ENCODE measurements around the gene FZD1. TPM values are rescaled to one million over a fixed set of nuclear protein-coding genes. Genes with fewer than 3 reads are reported as not detected.
A peak's percentile ranks its signal among the peaks of the same experiment; 100 is the strongest.

FZD1 gene
- total RNA-seq, 1 donor from 2014 or later: 8.4 TPM

DNA sequence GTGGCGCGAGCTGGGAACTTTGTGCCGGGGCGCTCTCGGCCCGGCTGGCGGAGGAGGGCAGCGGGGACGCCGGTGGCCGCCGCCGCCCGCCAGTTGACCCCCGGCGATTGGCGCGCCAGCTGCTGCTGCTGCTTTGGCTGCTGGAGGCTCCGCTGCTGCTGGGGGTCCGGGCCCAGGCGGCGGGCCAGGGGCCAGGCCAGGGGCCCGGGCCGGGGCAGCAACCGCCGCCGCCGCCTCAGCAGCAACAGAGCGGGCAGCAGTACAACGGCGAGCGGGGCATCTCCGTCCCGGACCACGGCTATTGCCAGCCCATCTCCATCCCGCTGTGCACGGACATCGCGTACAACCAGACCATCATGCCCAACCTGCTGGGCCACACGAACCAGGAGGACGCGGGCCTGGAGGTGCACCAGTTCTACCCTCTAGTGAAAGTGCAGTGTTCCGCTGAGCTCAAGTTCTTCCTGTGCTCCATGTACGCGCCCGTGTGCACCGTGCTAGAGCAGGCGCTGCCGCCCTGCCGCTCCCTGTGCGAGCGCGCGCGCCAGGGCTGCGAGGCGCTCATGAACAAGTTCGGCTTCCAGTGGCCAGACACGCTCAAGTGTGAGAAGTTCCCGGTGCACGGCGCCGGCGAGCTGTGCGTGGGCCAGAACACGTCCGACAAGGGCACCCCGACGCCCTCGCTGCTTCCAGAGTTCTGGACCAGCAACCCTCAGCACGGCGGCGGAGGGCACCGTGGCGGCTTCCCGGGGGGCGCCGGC, 870 bp downstream of the FZD1 start:
- DNase-seq (ENCODE audit: extremely low read depth, low read depth, low spot score): no peak

DNA sequence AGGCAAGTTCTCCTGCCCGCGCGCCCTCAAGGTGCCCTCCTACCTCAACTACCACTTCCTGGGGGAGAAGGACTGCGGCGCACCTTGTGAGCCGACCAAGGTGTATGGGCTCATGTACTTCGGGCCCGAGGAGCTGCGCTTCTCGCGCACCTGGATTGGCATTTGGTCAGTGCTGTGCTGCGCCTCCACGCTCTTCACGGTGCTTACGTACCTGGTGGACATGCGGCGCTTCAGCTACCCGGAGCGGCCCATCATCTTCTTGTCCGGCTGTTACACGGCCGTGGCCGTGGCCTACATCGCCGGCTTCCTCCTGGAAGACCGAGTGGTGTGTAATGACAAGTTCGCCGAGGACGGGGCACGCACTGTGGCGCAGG, 1.4 kb downstream of the FZD1 start:
- no peak for DNase-seq (ENCODE audit: extremely low read depth, low read depth, low spot score)

DNA sequence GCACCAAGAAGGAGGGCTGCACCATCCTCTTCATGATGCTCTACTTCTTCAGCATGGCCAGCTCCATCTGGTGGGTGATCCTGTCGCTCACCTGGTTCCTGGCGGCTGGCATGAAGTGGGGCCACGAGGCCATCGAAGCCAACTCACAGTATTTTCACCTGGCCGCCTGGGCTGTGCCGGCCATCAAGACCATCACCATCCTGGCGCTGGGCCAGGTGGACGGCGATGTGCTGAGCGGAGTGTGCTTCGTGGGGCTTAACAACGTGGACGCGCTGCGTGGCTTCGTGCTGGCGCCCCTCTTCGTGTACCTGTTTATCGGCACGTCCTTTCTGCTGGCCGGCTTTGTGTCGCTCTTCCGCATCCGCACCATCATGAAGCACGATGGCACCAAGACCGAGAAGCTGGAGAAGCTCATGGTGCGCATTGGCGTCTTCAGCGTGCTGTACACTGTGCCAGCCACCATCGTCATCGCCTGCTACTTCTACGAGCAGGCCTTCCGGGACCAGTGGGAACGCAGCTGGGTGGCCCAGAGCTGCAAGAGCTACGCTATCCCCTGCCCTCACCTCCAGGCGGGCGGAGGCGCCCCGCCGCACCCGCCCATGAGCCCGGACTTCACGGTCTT, 1.9 kb downstream of the FZD1 start:
- no peak for DNase-seq (ENCODE audit: extremely low read depth, low read depth, low spot score)

DNA sequence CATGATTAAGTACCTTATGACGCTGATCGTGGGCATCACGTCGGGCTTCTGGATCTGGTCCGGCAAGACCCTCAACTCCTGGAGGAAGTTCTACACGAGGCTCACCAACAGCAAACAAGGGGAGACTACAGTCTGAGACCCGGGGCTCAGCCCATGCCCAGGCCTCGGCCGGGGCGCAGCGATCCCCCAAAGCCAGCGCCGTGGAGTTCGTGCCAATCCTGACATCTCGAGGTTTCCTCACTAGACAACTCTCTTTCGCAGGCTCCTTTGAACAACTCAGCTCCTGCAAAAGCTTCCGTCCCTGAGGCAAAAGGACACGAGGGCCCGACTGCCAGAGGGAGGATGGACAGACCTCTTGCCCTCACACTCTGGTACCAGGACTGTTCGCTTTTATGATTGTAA, 2.5 kb downstream of the FZD1 start:
- DNase-seq (ENCODE audit: extremely low read depth, low read depth, low spot score): no peak

DNA sequence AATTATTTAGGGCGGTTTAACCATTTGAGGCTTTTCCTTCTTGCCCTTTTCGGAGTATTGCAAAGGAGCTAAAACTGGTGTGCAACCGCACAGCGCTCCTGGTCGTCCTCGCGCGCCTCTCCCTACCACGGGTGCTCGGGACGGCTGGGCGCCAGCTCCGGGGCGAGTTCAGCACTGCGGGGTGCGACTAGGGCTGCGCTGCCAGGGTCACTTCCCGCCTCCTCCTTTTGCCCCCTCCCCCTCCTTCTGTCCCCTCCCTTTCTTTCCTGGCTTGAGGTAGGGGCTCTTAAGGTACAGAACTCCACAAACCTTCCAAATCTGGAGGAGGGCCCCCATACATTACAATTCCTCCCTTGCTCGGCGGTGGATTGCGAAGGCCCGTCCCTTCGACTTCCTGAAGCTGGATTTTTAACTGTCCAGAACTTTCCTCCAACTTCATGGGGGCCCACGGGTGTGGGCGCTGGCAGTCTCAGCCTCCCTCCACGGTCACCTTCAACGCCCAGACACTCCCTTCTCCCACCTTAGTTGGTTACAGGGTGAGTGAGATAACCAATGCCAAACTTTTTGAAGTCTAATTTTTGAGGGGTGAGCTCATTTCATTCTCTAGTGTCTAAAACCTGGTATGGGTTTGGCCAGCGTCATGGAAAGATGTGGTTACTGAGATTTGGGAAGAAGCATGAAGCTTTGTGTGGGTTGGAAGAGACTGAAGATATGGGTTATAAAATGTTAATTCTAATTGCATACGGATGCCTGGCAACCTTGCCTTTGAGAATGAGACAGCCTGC, 3.1 kb downstream of the FZD1 start:
- DNase-seq (ENCODE audit: extremely low read depth, low read depth, low spot score): no peak

DNA sequence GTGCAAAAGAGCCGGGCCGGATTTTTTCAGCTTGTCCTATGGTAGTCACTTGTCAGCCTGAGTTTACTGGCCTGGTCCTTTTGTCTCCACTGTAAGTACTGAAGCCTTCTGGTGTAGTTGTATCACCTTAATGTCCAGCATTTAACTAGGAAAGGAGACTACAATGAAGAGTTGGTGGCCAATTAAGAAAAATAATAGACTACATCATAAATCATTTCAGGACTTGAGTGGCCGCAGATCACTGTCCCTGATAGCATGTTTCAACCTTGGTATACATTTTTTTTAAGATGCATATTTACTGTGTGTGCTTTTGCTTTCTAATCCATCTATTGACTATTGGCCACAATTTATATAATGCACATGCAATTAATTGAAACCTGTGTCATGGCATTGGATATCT, 6.1 kb downstream of the FZD1 start:
- no peak for DNase-seq (ENCODE audit: extremely low read depth, low read depth, low spot score)

DNA sequence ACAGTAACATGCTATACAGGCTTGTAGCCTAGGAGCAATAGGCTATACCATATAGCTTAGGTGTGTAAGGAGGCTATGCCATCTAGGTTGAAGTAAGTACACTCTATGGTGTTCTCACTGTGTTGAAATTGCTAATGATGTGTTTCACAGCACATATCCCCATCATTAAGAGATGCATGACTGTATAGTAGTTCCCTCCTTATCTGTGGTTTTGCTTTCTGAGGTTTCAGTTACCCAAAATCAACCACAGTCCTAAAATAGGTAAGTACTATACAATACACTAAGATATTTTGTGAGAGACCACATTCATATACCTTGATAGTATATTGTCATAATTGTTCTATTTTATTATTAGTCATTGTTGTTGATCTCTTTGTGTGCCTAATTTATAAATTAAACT, 12.7 kb downstream of the FZD1 start:
- no peak for DNase-seq (ENCODE audit: extremely low read depth, low read depth, low spot score)

DNA sequence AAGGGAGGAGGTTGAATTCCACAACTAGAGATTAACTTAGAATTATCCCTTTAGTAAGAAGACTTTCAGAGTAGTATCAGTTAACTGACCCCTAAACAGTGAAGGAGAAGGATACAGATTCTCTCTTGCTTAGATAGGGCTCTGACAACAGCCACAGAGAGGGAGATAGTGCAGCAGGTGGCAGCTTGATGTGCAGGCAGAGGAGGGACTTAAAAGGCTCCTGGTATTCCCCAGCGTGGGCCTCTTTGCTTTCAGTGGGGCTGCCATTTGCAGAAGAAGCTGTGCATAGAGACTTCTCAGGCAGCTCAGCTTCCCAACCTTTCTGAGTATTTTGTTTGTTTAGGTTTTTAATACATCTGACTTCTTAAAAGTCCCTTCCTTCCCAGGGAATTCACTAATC, 16.0 kb downstream of the FZD1 start:
- DNase-seq (ENCODE audit: extremely low read depth, low read depth, low spot score): no peak

DNA sequence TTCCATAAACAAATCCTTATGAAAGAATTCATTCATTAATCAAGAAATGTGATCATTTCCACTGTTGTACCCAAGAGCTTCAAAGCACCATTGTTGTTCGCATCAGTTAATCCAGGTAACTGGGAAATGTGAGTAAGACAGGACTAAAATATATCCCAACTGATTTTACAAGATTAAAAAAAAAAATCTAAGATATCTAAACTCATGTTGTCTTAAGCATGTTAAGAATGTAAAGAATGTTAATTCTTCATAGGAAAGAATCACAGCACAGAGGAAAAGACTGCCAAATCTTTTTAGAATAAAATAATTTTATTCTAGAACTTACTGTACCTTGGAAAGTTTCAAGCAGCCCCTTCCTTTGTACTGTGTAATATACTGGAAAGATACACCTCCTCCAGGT, 16.4 kb downstream of the FZD1 start:
- DNase-seq (ENCODE audit: extremely low read depth, low read depth, low spot score): no peak

DNA sequence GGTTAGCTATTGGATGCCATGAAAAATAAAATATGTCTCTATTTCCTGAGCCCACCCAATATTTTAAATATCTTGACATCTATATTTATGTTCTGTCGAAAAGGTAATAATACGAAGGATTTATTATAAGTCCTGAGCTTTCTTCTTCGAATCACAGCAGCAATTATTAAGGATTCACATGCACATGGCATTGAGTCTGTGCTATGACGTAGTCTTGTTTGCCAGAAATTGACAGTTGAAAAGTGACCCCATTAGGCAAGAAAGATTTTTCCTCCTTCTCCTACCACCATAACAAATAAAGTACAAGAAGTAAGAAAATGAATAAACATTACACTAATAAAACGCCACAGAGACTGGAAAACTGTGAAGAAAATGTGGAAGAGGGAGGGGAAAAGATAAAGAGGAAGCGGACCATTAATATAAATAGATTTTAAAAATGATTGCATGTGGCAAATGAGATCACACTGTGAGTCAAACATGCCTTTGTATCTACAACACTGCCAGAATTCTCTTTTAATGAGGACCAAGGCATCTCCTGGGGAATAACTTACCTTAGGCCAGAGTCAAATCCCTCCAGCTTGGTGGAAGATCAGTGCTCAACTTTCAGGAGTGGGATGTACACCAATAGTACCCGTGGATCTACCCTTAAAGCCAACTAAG, 21.6 kb downstream of the FZD1 start:
- no peak for DNase-seq (ENCODE audit: extremely low read depth, low read depth, low spot score)

DNA sequence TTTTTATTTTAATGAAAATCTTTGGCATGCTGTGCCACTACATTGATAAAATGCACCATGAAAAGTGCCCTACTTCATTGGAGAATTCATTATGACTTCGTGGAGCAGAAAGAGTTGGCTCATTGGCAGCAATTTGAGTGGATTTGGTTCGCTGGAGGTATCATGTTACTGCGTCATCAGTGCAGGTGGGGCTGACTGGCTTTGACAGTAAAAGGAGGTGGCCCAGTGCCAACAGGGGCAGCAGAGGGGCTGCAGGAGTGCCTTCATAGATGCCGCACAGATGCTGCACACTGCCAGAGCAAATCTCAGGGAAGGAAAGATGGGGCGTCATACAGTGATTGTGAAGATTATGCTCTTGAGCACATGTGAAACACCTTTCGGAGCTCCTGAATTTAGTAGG, 22.2 kb downstream of the FZD1 start:
- DNase-seq (ENCODE audit: extremely low read depth, low read depth, low spot score): no peak

DNA sequence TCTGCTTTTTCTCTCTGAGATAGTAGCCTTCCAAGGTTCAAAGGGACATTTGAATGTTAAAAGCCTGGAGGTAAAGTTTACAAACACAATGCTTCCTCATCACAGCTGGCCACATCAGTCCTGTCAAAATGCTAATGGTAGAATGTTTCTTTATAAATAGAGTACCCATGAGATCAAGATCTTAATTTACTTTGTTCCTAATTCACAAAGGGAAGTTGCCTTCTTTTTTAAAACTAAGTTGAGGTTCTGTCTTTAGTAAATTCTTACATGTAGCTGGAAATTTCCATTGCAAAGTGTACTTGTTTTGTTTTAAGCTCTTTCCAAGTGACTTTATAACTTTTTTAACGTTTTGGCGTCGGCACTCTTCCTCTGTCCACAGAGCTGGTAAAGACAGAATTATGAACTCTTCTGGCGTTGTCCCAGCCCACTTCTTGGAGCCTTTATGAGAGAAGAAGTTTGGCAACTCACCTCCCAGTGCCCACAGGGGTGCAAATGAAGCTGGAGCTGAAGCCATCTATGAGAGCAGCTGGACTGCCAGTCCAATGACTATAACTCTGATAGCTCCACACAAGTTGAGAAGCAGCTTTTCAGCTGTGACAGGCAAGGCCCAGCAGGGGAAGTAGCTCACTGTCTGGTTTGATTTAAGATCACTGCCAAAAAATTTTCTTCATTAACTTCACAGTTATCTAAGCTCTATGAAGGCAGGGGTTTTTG, 23.3 kb downstream of the FZD1 start:
- no peak for DNase-seq (ENCODE audit: extremely low read depth, low read depth, low spot score)

DNA sequence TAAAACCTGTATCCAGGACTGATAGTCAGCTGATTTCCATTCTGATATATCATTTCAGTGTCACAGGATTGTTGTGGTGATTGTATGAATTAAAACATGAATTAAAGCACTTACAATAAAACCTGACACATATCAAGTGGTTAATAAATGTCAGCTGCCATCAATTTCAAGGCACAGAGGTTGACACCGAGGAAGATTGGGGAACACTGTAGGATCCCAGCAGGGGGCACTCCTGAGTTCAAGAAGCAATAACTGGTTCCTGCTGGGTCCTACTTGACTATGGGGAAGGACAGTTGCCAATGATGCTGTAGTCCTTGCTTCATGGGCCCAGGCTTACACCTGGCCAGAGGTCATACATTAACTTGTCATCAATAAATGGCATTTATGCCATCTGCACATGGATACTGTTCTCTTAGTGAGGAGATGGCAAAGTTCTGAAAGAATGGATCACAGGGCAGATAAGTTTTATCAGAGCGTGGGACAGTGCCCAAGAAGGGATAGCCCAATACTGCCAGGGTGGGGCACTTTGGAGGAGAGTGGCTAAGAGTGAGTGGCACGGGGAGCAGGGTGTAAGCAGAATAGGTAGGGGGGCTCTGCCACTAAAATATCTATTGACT, 24.1 kb downstream of the FZD1 start:
- DNase-seq (ENCODE audit: extremely low read depth, low read depth, low spot score): peak; percentile 31

DNA sequence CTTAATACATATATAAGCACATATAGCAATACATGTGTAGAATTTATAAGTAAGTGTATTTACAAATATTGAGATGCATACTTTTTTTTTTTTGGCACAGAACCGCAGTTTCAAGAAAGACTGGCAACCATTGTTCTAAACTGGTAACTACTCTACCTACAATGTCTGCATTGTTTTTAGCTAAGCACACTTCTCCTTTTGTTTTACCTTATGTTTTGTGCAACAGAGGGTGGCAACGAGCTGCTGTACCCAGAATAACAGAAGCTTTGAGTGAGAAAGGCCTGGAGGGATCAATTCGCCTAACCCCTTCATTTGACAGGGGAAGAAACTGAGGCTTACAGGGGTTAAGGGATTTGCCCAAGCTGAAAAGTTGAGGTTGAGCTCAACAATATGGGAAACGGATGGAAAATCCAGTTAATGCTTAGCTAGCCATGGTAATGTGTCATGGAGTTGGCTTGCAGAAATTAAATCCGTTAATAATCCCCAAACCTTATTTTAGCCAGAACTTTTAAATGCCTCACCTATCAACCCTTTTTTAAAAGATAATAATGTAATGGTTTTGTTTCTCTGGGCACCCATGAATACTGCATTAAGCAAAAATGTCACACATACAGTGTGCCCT, 25.5 kb downstream of the FZD1 start:
- no peak for DNase-seq (ENCODE audit: extremely low read depth, low read depth, low spot score)

DNA sequence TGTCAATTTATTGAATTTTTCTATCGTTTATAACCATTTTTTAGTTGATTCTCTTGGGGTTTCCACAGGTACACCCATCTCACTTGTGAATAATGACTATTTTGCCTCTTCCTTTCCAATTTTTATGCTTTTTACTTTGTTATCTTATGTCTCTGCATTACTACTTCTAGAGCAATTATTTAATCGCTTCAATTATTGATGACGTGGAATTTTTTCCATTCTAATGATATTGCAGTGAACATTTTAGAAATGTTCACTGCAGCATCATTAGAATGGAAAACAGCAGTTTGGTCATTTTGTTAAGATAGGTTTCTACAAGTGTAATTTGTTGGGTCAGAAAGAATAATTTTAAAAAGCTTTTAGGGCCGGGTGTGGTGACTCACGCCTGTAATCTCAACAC, 27.1 kb downstream of the FZD1 start:
- DNase-seq (ENCODE audit: extremely low read depth, low read depth, low spot score): no peak

DNA sequence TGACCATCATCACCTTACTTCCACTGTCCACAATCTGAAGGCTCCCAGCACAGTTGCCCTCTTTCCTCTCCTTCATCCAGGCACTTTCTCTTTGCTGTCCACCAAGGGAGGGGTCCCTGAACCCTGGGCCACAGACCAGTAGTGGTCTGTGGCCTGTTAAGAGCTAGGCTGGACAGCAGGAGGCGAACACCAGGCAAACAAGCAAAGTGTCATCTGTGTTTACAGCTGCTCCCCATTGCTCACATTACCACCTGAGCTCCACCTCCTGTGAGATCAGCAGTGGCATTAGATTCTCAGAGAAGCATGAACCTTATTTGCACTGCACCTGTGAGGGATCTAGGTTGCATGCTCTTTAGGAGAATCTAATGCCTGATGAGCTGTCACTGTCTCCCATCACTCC, 27.7 kb downstream of the FZD1 start:
- no peak for DNase-seq (ENCODE audit: extremely low read depth, low read depth, low spot score)

DNA sequence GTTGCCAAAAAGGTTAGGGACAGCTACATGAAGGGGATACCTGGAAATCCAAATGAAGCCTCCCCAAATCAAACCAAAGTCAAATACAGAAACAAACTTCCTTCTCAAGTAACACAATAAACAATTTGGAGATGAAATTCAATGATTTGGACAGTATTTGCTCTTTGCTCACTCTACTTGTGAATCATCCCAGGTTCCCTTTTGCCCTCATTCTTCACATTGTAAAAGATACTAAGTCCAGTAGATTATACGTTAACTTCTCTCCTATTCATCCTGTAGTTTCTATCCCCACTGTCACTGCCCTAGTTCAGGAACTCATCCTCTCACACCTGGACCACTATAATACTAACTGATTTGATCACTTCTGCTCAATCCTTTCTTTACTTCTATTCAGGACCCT, 28.3 kb downstream of the FZD1 start:
- no peak for DNase-seq (ENCODE audit: extremely low read depth, low read depth, low spot score)

DNA sequence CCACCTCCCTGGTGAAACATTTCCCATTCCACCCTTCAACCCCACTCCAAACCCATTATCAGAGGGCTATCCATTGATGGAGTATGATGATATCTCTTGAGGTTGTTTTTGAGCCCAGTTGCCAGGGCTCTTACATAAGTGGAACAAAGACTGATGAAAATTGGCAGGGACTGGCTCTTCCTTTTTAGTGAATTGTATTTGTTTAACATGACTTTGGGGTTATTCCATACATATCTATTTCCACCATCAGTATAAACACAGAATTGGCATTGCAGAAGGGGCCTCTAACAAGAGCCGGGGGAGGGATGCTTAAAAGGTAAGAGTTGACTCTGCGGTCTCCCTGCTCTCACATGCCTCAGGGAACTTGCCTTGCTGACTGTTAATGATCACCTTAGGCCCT, 28.9 kb downstream of the FZD1 start:
- DNase-seq (ENCODE audit: extremely low read depth, low read depth, low spot score): no peak

DNA sequence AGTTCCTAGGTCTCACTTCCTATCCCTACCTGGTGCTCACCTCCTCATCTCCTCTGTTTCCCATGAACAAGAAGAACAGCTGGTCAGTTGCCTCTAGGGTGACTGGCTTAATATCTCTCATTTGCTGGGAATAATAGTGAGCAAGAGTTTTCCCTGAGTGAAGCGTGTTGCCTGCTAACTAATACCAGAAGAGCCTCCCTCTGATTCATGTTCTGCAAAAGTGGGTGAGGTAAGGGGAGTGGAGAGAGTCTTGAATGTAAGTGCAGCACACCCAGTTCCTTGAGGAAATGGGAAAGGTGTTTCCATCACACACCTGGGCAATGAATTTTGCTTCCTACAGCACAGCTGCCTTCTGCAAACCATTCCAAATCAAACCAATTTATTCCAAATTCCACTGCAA, 29.6 kb downstream of the FZD1 start:
- no peak for DNase-seq (ENCODE audit: extremely low read depth, low read depth, low spot score)

DNA sequence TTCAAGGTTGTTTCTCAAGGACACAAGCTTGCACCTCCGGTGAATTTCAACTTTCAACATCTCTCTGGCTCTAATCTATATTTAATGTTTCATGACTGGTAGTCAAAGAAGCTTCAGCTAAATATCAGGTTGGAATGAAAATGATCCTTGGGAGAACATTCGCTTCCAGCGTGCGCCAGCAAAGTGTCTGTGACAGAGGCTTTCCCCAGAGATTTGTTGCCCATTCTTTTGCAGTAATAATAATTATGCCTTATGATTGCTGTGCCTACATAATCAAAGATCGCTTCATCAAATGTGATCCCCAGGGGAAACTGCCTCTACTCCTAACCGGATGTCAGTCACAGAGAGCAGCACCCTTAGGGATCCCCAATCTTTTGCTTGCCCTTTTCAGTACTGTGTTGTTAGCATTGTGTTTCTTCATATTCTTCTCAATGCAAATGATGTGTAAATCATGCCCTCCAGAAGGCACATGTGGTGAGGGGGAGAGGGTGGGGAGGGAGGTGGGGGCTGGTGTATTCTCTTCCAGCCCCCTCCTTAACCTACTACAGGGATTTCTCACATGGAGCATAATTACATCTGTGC, 30.5 kb downstream of the FZD1 start:
- DNase-seq (ENCODE audit: extremely low read depth, low read depth, low spot score): no peak

All from glomerular endothelial cell (primary cell).